A549 (cell line): Measurements from ENCODE around the gene SUPT20H.

Experiments used
- CTCF ChIP-seq: fragments of >200 bp; sonication (Bioruptor Twin); formaldehyde crosslinking; IDR thresholded peaks from 3 replicates; pipeline ENCODE4 v1.5.1; 2016
- EHMT2 ChIP-seq: fragments of 200-600 bp; sonication (generic); IDR thresholded peaks from 2 replicates; pipeline ENCODE4 v1.6.1; 2016; ENCODE audit warnings: antibody characterized with exemption, low read depth, mild to moderate bottlenecking, moderate library complexity
- KDM5A ChIP-seq: fragments of 200-600 bp; sonication (generic); IDR thresholded peaks from 2 replicates; pipeline ENCODE4 v1.6.1; 2016; ENCODE audit warnings: antibody characterized with exemption, mild to moderate bottlenecking

- no peak for TF ChIP-seq CTCF
- TF ChIP-seq EHMT2 = no peak
- TF ChIP-seq KDM5A = no peak
These were observed 85.7 kb downstream of the SUPT20H start for GRCh38 chr13:36973621-36974295.
